GM12875 (cell line): ENCODE results near the gene RPS3.
"Not testable (repeated sequence)": the region's sequence is repeated elsewhere in the genome, so short reads cannot be mapped to it uniquely, and the experiment has no call there.

ENCODE experiments used
- H3K4me3 ChIP-seq: one replicate; pipeline ENCODE4 v1.5.1; 2011; ENCODE audit warnings: low read depth, low read length, control low read depth
- CTCF ChIP-seq: IDR thresholded peaks from 2 replicates; pipeline ENCODE4 v1.5.1; 2011; ENCODE audit warnings: low read depth, mild to moderate bottlenecking, control low read depth, inconsistent platforms, low read length, moderate library complexity, borderline replicate concordance; ENCODE audit not compliant: insufficient read depth

RPS3 gene

GRCh38 chr11:75352588-75353206, 46.6 kb upstream of the RPS3 start:
- no peak for TF ChIP-seq CTCF
- H3K4me3 ChIP-seq, result peak overlapping the region; percentile 53

- TF ChIP-seq CTCF, result no peak
- H3K4me3 ChIP-seq, result no peak overlapping the region
These were observed 44.3 kb upstream of the RPS3 start for GRCh38 chr11:75355051-75355450.

- TF ChIP-seq CTCF, result no peak
- H3K4me3 ChIP-seq, result no peak overlapping the region
These were observed 42.7 kb upstream of the RPS3 start for GRCh38 chr11:75356613-75357012.

GRCh38 chr11:75362285-75362684, 37.0 kb upstream of the RPS3 start:
- not testable (repeated sequence) for H3K4me3 ChIP-seq

- no peak overlapping the region for H3K4me3 ChIP-seq
- no peak for TF ChIP-seq CTCF
These were observed 33.6 kb upstream of the RPS3 start for GRCh38 chr11:75365711-75366181.

GRCh38 chr11:75366826-75367225, 32.5 kb upstream of the RPS3 start:
- H3K4me3 ChIP-seq, result not testable (repeated sequence)

GRCh38 chr11:75369560-75370255, 29.6 kb upstream of the RPS3 start:
- TF ChIP-seq CTCF, result no peak
- no peak overlapping the region for H3K4me3 ChIP-seq

GRCh38 chr11:75371949-75372876, 27.1 kb upstream of the RPS3 start:
- TF ChIP-seq CTCF, result no peak
- no peak overlapping the region for H3K4me3 ChIP-seq
